Stomach (tissue), 9 donors: ENCODE data around the gene RGS9BP. TPM values are rescaled to one million over a fixed set of nuclear protein-coding genes. Genes with fewer than 3 reads are reported as not detected.

Experiments used
- DNase-seq, 2 donors: peaks; one replicate each; pipeline versions ENCODE4 v3.0.0 to v3.0.0-alpha.2; 2013 to 2019
- H3K27ac ChIP-seq, 5 donors: fragments of 200-600 bp in 4 of 5; sonication (generic) in 4 of 5; one replicate each; pipeline ENCODE4 v1.5.1; 2013 to 2019; ENCODE audit warnings: mild to moderate bottlenecking in 1 of 5, moderate library complexity in 1 of 5
- H3K27me3 ChIP-seq, 3 donors: fragments of 200-600 bp; sonication (generic); one replicate each; pipeline ENCODE4 v1.5.1; 2017 to 2019; ENCODE audit warnings: mixed run types in 1 of 3
- H3K36me3 ChIP-seq, 4 donors: fragments of 200-600 bp; sonication (generic); 1 replicate in 3 of 4; 2 replicates in 1 of 4; pipeline ENCODE4 v1.5.1; 2016 to 2019
- H3K4me1 ChIP-seq, 4 donors: fragments of 200-600 bp; sonication (generic); one replicate each; pipeline ENCODE4 v1.5.1; 2016 to 2019
- H3K4me3 ChIP-seq, 4 donors: fragments of 200-600 bp; sonication (generic) in 3 of 4; one replicate each; pipeline ENCODE4 v1.5.1; 2016 to 2019; ENCODE audit warnings: mild to moderate bottlenecking in 1 of 4
- H3K9me3 ChIP-seq, 4 donors: fragments of 200-600 bp; sonication (generic); one replicate each; pipeline ENCODE4 v1.5.1; 2016 to 2019
- CTCF ChIP-seq, 7 experiments: fragments of 450-650 bp in 4 of 7; fragments of 200-600 bp in 3 of 7; sonication (generic) in 3 of 7; IDR thresholded peaks; one replicate each; pipeline ENCODE4 v1.5.1; 2016 to 2019; ENCODE audit warnings: antibody characterized with exemption in 7 of 7, control low read depth in 2 of 7, mild to moderate bottlenecking in 1 of 7
- EP300 ChIP-seq: sonication (generic); formaldehyde crosslinking; IDR thresholded peaks from one replicate; pipeline ENCODE4 v1.6.1; 2017; ENCODE audit warnings: antibody characterized with exemption
- POLR2A ChIP-seq, 4 donors: fragments of 450-650 bp; IDR thresholded peaks; one replicate each; pipeline ENCODE4 v1.6.1; 2016; ENCODE audit warnings: antibody characterized with exemption in 4 of 4, control low read depth in 2 of 4, mild to moderate bottlenecking in 1 of 4, moderate library complexity in 1 of 4
- POLR2AphosphoS5 ChIP-seq, 3 donors: sonication (generic); formaldehyde crosslinking; IDR thresholded peaks; one replicate each; pipeline ENCODE4 v1.6.1; 2016; ENCODE audit warnings: antibody characterized with exemption in 3 of 3
- WGBS, 5 donors: extraction: QIAGEN DNeasy Blood & Tissue Kit in 3 of 5; methylation state at CpG; one replicate each; pipeline versions ENCODE4 v1.1.5 to v1.1.7; 2013 to 2018; 5-methylcytosine and 5-hydroxymethylcytosine counted together
- intact Hi-C: fragments of 100-400 bp; cut with DNase I; formaldehyde crosslinking; loops from one replicate; pipeline ENCODE4 v1.15.1; 2023; ENCODE audit warnings: low total_unique reads
- polyA plus RNA-seq, 3 donors: library from polyadenylated mRNA; stranded (reverse); fragments of 200-250 nt; gene quantifications; one replicate each; pipeline ENCODE4 v1.2.3, GENCODE V29; 2013
- total RNA-seq, 5 donors: library from RNA; depleted of rRNA; stranded (reverse); fragments of >200 nt; gene quantifications; one replicate each; pipeline versions ENCODE4 v1.1.0 to v1.2.3, GENCODE V29; 2014 to 2016
- donor health status: healthy with polysubstance abuse.
- donor health status: Bipolar disorder and iron deficiency.
- donor health status: healthy.

RGS9BP gene
- total and polyA plus RNA-seq, 8 donors, result 0.15 to 1.2 (median 0.19) TPM; not detected in 3

GRCh38 chr19:32717496-32717895 is 41.8 kb downstream of the RGS9BP start:
- H3K27me3 ChIP-seq, result no peaks in the 10 kb centered on the region
- TF ChIP-seq EP300 (no peak), POLR2AphosphoS5 (IDR thresholded peaks at IDR 0.05) (no peak), CTCF (IDR thresholded peaks at IDR 0.05) (no peak), POLR2A (IDR thresholded peaks at IDR 0.05) (no peak)
- no peak overlapping the region for H3K4me3 ChIP-seq
- no peak for DNase-seq
- H3K27ac ChIP-seq, result no peak overlapping the region
- intact Hi-C loops, result no loop called here
- peaks cover 0 to 17% (median 4%) of the 10 kb centered on the region in 4 donors for H3K4me1 ChIP-seq
- H3K9me3 ChIP-seq, result no peaks in the 10 kb centered on the region
- peaks cover 8 to 38% (median 30%) of the 10 kb centered on the region in 4 donors for H3K36me3 ChIP-seq
- WGBS, 5 donors, result 39 to 58% (median 42%) methylated on average over 5 of the region's 5 CpGs

- H3K4me1 ChIP-seq, result peaks cover 0 to 17% (median 4%) of the 10 kb centered on the region in 4 donors
- 66 to 78% (median 75%) methylated on average over 7 of the region's 7 CpGs for WGBS, 5 donors
- peaks cover 2 to 30% (median 23%) of the 10 kb centered on the region in 4 donors for H3K36me3 ChIP-seq
- H3K4me3 ChIP-seq, result no peak overlapping the region
- no peak for DNase-seq
- H3K9me3 ChIP-seq, result no peaks in the 10 kb centered on the region
- TF ChIP-seq POLR2A (IDR thresholded peaks at IDR 0.05) (no peak), POLR2AphosphoS5 (IDR thresholded peaks at IDR 0.05) (no peak), CTCF (IDR thresholded peaks at IDR 0.05) (no peak), EP300 (no peak)
- no peaks in the 10 kb centered on the region for H3K27me3 ChIP-seq
- H3K27ac ChIP-seq, result no peak overlapping the region
- intact Hi-C loops, result no loop called here
These were observed 42.6 kb downstream of the RGS9BP start for GRCh38 chr19:32718286-32718685.

- intact Hi-C loops, result no loop called here
- no peaks in the 10 kb centered on the region for H3K27me3 ChIP-seq
- TF ChIP-seq CTCF (IDR thresholded peaks at IDR 0.05), result no peak
- TF ChIP-seq POLR2A (IDR thresholded peaks at IDR 0.05), result no peak
- TF ChIP-seq EP300, result no peak
- no peak for TF ChIP-seq POLR2AphosphoS5 (IDR thresholded peaks at IDR 0.05)
- no peak within 1 kb of the TSS for H3K27ac ChIP-seq
- 88 to 93% (median 90%) methylated on average over 27 to 44 of the region's 44 CpGs for WGBS, 5 donors
- H3K4me3 ChIP-seq, result no peak within 1 kb of the TSS
- no peaks in the 10 kb centered on the region for H3K9me3 ChIP-seq
- peaks cover 1 to 17% (median 10%) of the 10 kb centered on the region in 4 donors for H3K36me3 ChIP-seq
- H3K4me1 ChIP-seq, result peaks cover 0 to 17% (median 4%) of the 10 kb centered on the region in 4 donors
- no peak for DNase-seq
These were observed 44.0 kb downstream of the RGS9BP start, which contains the start of gene TDRD12 for GRCh38 chr19:32719611-32720059. Gene TDRD12 (plus strand): TSS chr19:32719767. CDS start chr19:32720073, 306 bp downstream.

GRCh38 chr19:32720216-32720935 is 44.7 kb downstream of the RGS9BP start:
- Histone ChIP-seq H3K4me1 (peaks cover 0 to 17% (median 4%) of the 10 kb centered on the region in 4 donors), H3K36me3 (peaks cover 0 to 9% (median 2%) of the 10 kb centered on the region in 4 donors), H3K27ac (no peak overlapping the region), H3K27me3 (no peaks in the 10 kb centered on the region), H3K9me3 (no peaks in the 10 kb centered on the region), H3K4me3 (no peak overlapping the region)
- intact Hi-C loops, result no loop called here
- no peak for TF ChIP-seq POLR2A (IDR thresholded peaks at IDR 0.05)
- TF ChIP-seq POLR2AphosphoS5 (IDR thresholded peaks at IDR 0.05), result no peak
- TF ChIP-seq EP300, result no peak
- no peak for TF ChIP-seq CTCF (IDR thresholded peaks at IDR 0.05)
- 89 to 95% (median 93%) methylated on average over 6 to 22 of the region's 22 CpGs for WGBS, 5 donors
- no peak for DNase-seq
